OCI-LY3 (cell line): ENCODE measurements around the gene CRX.

Source experiments
- H2AFZ ChIP-seq: fragments of 200-600, 300-600 bp; shearing (Covaris generic); 2 replicates; pipeline ENCODE4 v1.6.0; 2014; ENCODE audit warnings: antibody characterized with exemption, low read depth, low read length
- H3K27ac ChIP-seq: fragments of 200-600, 300-600 bp; sonication (generic); 2 replicates; pipeline ENCODE4 v1.5.1; 2014; ENCODE audit warnings: mild to moderate bottlenecking, low read length, moderate library complexity, mixed read lengths
- H3K27me3 ChIP-seq: fragments of 200-600, 300-600 bp; sonication (generic); 2 replicates; pipeline ENCODE4 v1.6.1; 2014; ENCODE audit warnings: low read depth, low read length, mixed read lengths
- H3K36me3 ChIP-seq: fragments of 200-600, 300-600 bp; sonication (generic); replicated peaks from 2 replicates; pipeline ENCODE3; 2014; ENCODE audit warnings: low read depth, low read length, mixed read lengths
- H3K4me1 ChIP-seq: fragments of 300-600, 200-600 bp; sonication (generic); 2 replicates; pipeline ENCODE4 v1.6.1; 2014; ENCODE audit warnings: low read length, mixed read lengths
- H3K4me2 ChIP-seq: fragments of 200-600, 300-600 bp; sonication (generic); 2 replicates; pipeline ENCODE4 v1.6.1; 2014; ENCODE audit warnings: low read length, mixed read lengths
- H3K4me3 ChIP-seq: fragments of 300-600, 200-600 bp; sonication (generic); 2 replicates; pipeline ENCODE4 v1.5.1; 2014; ENCODE audit warnings: antibody characterized with exemption, mild to moderate bottlenecking, low read length, moderate library complexity
- H3K79me2 ChIP-seq: fragments of 300-600, 200-600 bp; shearing (Covaris generic); 2 replicates; pipeline ENCODE4 v1.6.1; 2014; ENCODE audit warnings: mild to moderate bottlenecking, low read length, mixed read lengths
- H3K9ac ChIP-seq: fragments of 300-600, 200-600 bp; shearing (Covaris generic); 2 replicates; pipeline ENCODE4 v1.6.0; 2014; ENCODE audit warnings: mild to moderate bottlenecking, low read length, moderate library complexity
- H3K9me3 ChIP-seq: fragments of 200-600, 300-600 bp; shearing (Covaris generic); 2 replicates; pipeline ENCODE4 v1.6.1; 2014; ENCODE audit warnings: low read length, mixed read lengths; ENCODE audit not compliant: insufficient read depth
- H4K20me1 ChIP-seq: fragments of 200-600, 300-600 bp; sonication (generic); 2 replicates; pipeline ENCODE4 v1.6.1; 2016; ENCODE audit warnings: low read length, mixed read lengths; ENCODE audit not compliant: insufficient read depth
- EZH2phosphoT487 ChIP-seq: fragments of 200-600 bp; shearing (Covaris generic); IDR thresholded peaks from 2 replicates; pipeline ENCODE4 v1.6.1; 2018; ENCODE audit warnings: antibody characterized with exemption, mixed run types, low read depth
- TF ChIP-seq, protein P1 (sequence below): fragments of 200-600, 300-600 bp; sonication (generic); IDR thresholded peaks from 2 replicates; pipeline ENCODE4 v1.5.1; 2014; ENCODE audit warnings: antibody characterized with exemption, low read length, low read depth

The CRX gene

DNA sequence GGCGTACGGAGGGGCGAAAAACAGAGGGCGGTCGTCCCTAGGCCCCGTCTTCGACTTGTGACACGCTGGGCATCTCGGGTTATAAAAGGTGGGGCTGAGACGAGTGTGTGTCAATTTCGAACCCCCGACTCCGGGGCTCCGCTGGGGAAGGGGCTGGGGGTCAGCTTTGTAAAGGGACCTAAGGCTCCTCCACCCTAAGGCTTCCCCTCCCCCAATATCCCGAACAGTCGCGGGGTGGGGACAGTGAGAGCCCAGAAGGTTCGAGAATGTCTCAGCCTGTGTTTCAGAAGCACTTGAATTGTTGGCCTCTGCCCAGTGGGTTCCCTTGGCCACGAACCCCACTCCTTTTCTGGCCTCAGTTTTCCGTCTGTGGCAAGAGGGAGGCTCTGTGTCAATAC is 42.8 kb upstream of the CRX start:
- Histone ChIP-seq H3K4me3 (peak overlapping the region; percentile 86), H3K79me2 (peaks cover 16% of the 10 kb centered on the region), H3K9me3 (no peaks in the 10 kb centered on the region), H3K27ac (peak overlapping the region; percentile 60; the same call in 1 of the 2 replicates), H3K4me1 (peaks cover 9% of the 10 kb centered on the region), H2AFZ (peak overlapping the region; percentile 96), H3K9ac (peak overlapping the region; percentile 88), H3K36me3 (no peaks in the 10 kb centered on the region), H4K20me1 (no peaks in the 10 kb centered on the region), H3K27me3 (no peaks in the 10 kb centered on the region), H3K4me2 (peak overlapping the region; percentile 94)
- TF ChIP-seq, protein P1, sequence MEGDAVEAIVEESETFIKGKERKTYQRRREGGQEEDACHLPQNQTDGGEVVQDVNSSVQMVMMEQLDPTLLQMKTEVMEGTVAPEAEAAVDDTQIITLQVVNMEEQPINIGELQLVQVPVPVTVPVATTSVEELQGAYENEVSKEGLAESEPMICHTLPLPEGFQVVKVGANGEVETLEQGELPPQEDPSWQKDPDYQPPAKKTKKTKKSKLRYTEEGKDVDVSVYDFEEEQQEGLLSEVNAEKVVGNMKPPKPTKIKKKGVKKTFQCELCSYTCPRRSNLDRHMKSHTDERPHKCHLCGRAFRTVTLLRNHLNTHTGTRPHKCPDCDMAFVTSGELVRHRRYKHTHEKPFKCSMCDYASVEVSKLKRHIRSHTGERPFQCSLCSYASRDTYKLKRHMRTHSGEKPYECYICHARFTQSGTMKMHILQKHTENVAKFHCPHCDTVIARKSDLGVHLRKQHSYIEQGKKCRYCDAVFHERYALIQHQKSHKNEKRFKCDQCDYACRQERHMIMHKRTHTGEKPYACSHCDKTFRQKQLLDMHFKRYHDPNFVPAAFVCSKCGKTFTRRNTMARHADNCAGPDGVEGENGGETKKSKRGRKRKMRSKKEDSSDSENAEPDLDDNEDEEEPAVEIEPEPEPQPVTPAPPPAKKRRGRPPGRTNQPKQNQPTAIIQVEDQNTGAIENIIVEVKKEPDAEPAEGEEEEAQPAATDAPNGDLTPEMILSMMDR: no peak

DNA sequence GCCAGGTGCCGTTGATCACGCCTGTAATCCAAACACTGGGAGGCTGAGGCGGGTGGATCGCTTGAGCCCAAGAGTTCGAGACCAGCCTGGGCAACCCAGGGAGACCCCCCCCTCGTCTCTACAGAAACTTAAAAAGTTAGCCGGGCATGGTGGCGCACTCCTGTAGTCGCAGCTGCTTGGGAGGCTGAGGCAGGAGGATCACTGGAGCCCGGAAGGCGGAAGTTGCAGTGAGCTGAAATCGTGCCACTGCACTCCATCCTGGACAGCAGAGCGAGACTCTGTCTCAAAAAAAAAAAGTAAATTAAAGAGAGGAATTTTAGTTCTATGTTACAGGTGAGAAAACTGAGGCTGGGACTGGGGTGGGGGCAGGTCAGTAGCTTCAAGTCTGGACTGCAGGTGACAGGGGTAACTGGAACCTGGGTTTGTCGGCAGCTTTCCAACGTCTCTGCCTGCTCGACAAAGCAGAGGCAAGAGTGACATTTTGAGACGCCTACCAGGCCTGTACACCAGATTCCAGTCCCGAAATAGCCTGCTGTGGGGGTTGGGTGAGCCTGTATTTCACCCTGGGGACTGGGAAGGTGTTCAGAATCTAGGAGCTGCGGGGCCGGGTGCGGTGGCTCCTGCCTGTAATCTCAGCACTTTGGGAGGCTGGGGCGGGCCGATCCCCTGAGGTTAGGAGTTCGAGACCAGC is 42.1 kb upstream of the CRX start:
- H3K27ac ChIP-seq: no peak overlapping the region
- TF ChIP-seq EZH2phosphoT487: no peak
- TF ChIP-seq, protein P1: no peak
- no peaks in the 10 kb centered on the region for H3K9me3 ChIP-seq
- H3K4me2 ChIP-seq: peak overlapping the region; percentile 94
- H3K27me3 ChIP-seq: no peaks in the 10 kb centered on the region
- H2AFZ ChIP-seq: no peak overlapping the region
- H3K36me3 ChIP-seq: peaks cover 4% of the 10 kb centered on the region
- H3K4me3 ChIP-seq: peak overlapping the region; percentile 86
- peaks cover 9% of the 10 kb centered on the region for H3K4me1 ChIP-seq
- H3K9ac ChIP-seq: peak overlapping the region; percentile 88
- no peaks in the 10 kb centered on the region for H4K20me1 ChIP-seq
- H3K79me2 ChIP-seq: peaks cover 16% of the 10 kb centered on the region

DNA sequence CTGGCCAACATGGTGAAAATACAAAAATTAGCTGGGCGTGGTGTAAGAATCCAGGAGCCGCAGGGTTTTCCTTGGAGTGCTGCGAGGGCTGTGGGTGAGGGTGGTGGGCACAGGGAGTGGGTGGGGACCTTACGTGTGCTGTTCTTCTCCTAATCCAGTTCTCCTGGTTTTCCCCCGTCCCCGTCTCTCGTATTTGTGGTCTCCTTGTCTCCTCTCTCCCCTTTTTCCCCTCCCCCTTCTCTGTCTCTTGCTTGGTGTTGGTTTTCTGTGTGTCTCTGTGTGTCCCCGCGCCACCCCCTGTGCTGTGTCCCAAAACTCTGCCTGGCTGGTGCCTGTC is 41.6 kb upstream of the CRX start:
- Histone ChIP-seq H4K20me1 (no peaks in the 10 kb centered on the region), H2AFZ (no peak overlapping the region), H3K4me1 (peaks cover 9% of the 10 kb centered on the region), H3K79me2 (peaks cover 16% of the 10 kb centered on the region), H3K4me2 (no peak overlapping the region), H3K27ac (no peak overlapping the region), H3K4me3 (no peak overlapping the region), H3K9ac (no peak overlapping the region), H3K9me3 (no peaks in the 10 kb centered on the region), H3K36me3 (peaks cover 4% of the 10 kb centered on the region), H3K27me3 (no peaks in the 10 kb centered on the region)
- no peak for TF ChIP-seq EZH2phosphoT487
- TF ChIP-seq, protein P1: no peak

DNA sequence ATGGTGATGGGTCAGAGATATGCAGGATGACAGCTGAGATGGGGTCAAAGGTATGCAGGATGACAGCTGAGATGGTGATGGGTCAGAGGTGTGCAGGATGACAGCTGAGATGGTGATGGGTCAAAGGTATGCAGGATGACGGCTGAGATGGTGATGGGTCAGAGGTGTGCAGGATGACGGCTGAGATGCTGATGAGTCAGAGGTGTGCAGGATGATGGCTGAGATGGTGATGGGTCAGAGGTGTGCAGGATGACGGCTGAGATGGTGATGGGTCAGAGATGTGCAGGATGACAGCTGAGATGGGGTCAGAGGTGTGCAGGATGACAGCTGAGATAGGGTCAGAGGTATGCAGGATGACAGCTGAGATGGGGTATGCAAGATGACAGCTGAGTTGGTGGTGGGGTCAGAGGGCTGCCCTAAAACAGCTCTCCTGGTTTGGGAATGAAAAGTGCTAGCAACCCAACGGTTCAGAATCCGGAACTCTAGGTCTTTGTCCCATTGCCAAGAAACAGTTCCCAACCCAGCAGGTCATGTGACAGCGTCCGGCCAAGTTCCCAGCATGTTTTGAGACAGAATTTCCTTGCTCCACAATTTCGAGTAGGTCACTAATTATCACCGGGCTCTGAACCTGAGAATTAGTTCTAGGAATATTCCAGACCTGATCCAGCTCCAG is 40.0 kb upstream of the CRX start:
- TF ChIP-seq, protein P1: no peak
- TF ChIP-seq EZH2phosphoT487: no peak
- peaks cover 16% of the 10 kb centered on the region for H3K79me2 ChIP-seq
- H3K4me3 ChIP-seq: no peak overlapping the region
- no peak overlapping the region for H3K4me2 ChIP-seq
- H3K9ac ChIP-seq: no peak overlapping the region
- no peaks in the 10 kb centered on the region for H3K9me3 ChIP-seq
- H2AFZ ChIP-seq: no peak overlapping the region
- H3K27ac ChIP-seq: no peak overlapping the region
- H3K4me1 ChIP-seq: peaks cover 9% of the 10 kb centered on the region
- H3K27me3 ChIP-seq: no peaks in the 10 kb centered on the region
- peaks cover 7% of the 10 kb centered on the region for H3K36me3 ChIP-seq
- no peaks in the 10 kb centered on the region for H4K20me1 ChIP-seq
